HepG2 (cell line): ENCODE measurements around the gene JAGN1. TPM values are rescaled to one million over a fixed set of nuclear protein-coding genes. Genes with fewer than 3 reads are reported as not detected.

Experiments used
- ASH2L ChIP-seq: fragments of 300-600, 200-600 bp; sonication (generic); IDR thresholded peaks from 2 replicates; pipeline ENCODE4 v1.7.0; 2017; ENCODE audit warnings: low read depth, mild to moderate bottlenecking, moderate library complexity, mixed read lengths, low read length; ENCODE audit not compliant: insufficient read length
- BCL6 ChIP-seq: IDR thresholded peaks from 2 replicates; pipeline ENCODE4 v1.6.1; 2016; ENCODE audit warnings: missing genetic modification reagents, missing compliant biosample characterization
- CBFB ChIP-seq: sonication (generic); formaldehyde crosslinking; IDR thresholded peaks from 2 replicates; pipeline ENCODE4 v1.4.0; 2020; ENCODE audit warnings: missing genetic modification reagents
- FOXJ3 ChIP-seq: sonication (generic); formaldehyde crosslinking; IDR thresholded peaks from 2 replicates; pipeline ENCODE4 v1.4.0; 2020; ENCODE audit warnings: missing genetic modification reagents, mild to moderate bottlenecking, borderline replicate concordance
- GABPA ChIP-seq, 2 experiments: IDR thresholded peaks; 2 replicates each; pipeline ENCODE4 v1.6.1; 2011 to 2016; ENCODE audit warnings: low read depth in 2 of 2, low read length in 1 of 2, missing biosample characterization in 1 of 2, missing genetic modification characterization in 1 of 2
- JUNB ChIP-seq: sonication (generic); formaldehyde crosslinking; IDR thresholded peaks from 2 replicates; pipeline ENCODE4 v1.8.0; 2022; ENCODE audit warnings: missing genetic modification reagents, mild to moderate bottlenecking, borderline replicate concordance
- KLF11 ChIP-seq: IDR thresholded peaks from 2 replicates; pipeline ENCODE4 v1.6.1; 2016; ENCODE audit warnings: missing compliant biosample characterization
- PLRG1 ChIP-seq: fragments of 450-650 bp; conservative IDR thresholded peaks from 2 replicates; pipeline ENCODE4 v1.6.1; 2016
- POLR2G ChIP-seq: fragments of 200-400 bp; formaldehyde crosslinking; IDR thresholded peaks from 2 replicates; pipeline ENCODE4 v1.6.1; 2018; ENCODE audit warnings: mild to moderate bottlenecking, low read depth, low read length, moderate library complexity
- SRY ChIP-seq: sonication (generic); formaldehyde crosslinking; IDR thresholded peaks from 2 replicates; pipeline ENCODE4 v1.8.0; 2022; ENCODE audit warnings: mild to moderate bottlenecking, missing genetic modification reagents
- XBP1 ChIP-seq: sonication (generic); formaldehyde crosslinking; IDR thresholded peaks from 2 replicates; pipeline ENCODE4 v1.5.0; 2020; ENCODE audit warnings: missing genetic modification reagents
- ZBTB7B ChIP-seq: sonication (generic); formaldehyde crosslinking; IDR thresholded peaks from 2 replicates; pipeline ENCODE4 v1.4.0; 2020; ENCODE audit warnings: missing genetic modification reagents
- ZFP82 ChIP-seq: sonication (generic); formaldehyde crosslinking; IDR thresholded peaks from 2 replicates; pipeline ENCODE4 v1.5.1; 2020; ENCODE audit warnings: mild to moderate bottlenecking, missing genetic modification reagents, borderline replicate concordance
- ZNF292 ChIP-seq: sonication (generic); formaldehyde crosslinking; IDR thresholded peaks from 2 replicates; pipeline ENCODE4 v1.8.1; 2022; ENCODE audit warnings: mild to moderate bottlenecking, low read depth, missing genetic modification reagents, borderline replicate concordance
- ZNF619 ChIP-seq: sonication (generic); formaldehyde crosslinking; IDR thresholded peaks from 2 replicates; pipeline ENCODE4 v1.4.0; 2020; ENCODE audit warnings: mild to moderate bottlenecking, missing genetic modification reagents
- ZNF713 ChIP-seq: sonication (generic); formaldehyde crosslinking; IDR thresholded peaks from 2 replicates; pipeline ENCODE4 v1.4.0; 2020; ENCODE audit warnings: mild to moderate bottlenecking, missing genetic modification reagents
- ZNF737 ChIP-seq: sonication (generic); formaldehyde crosslinking; IDR thresholded peaks from 2 replicates; pipeline ENCODE4 v1.5.0; 2020; ENCODE audit warnings: missing genetic modification reagents, mild to moderate bottlenecking, borderline replicate concordance
- polyA plus RNA-seq, 8 experiments: library from polyadenylated mRNA; depleted of rRNA in 3 of 8; stranded (reverse) in 7 of 8; unstranded in 1 of 8; fragments of >200 nt; fragmentation: Illumina TruSeq in 4 of 8; extraction: Trizol in 4 of 8; gene quantifications; 2 replicates each; pipeline versions ENCODE4 v1.2.1 to v1.2.3, GENCODE V29; 2011 to 2016; ENCODE audit warnings: low read depth in 4 of 8, missing spikeins in 1 of 8, mixed read lengths in 1 of 8; ENCODE audit not compliant: insufficient read depth in 1 of 8
- total RNA-seq, 5 experiments: library from RNA; depleted of rRNA; stranded (reverse); fragments of >200 nt; fragmentation: Illumina TruSeq; extraction: Trizol; gene quantifications; 2 replicates each; pipeline ENCODE4 v1.2.3, GENCODE V29; 2016; ENCODE audit warnings: low read depth in 1 of 5
- TF ChIP-seq, protein P1 (sequence below): sonication (generic); formaldehyde crosslinking; IDR thresholded peaks from 2 replicates; pipeline ENCODE4 v1.4.0; 2020; ENCODE audit warnings: missing genetic modification reagents, mild to moderate bottlenecking, borderline replicate concordance
- TF ChIP-seq, protein P2 (sequence below): sonication (generic); formaldehyde crosslinking; IDR thresholded peaks from 2 replicates; pipeline ENCODE4 v1.5.0; 2020; ENCODE audit warnings: mild to moderate bottlenecking, missing genetic modification reagents
- TF ChIP-seq, protein P3 (sequence below): sonication (generic); formaldehyde crosslinking; IDR thresholded peaks from 2 replicates; pipeline ENCODE4 v1.4.0; 2020; ENCODE audit warnings: mild to moderate bottlenecking, missing genetic modification reagents

JAGN1 gene
- total and polyA plus RNA-seq, 2 of the 13 experiments (the other 11 are each of a cell fraction or from before 2014, with no cell fraction given) = 49.9 to 50.9 TPM

- TF ChIP-seq POLR2G (peak; percentile 87), ZNF619 (CRISPR knock-in tag) (0 out of 2 replicates have a peak, but pooled peaks have one; percentile 17), ZBTB7B (CRISPR knock-in tag) (no peak), PLRG1 (no peak), ZFP82 (no peak), KLF11 (peak; percentile 71; the same call in 1 of the 2 replicates), ZNF737 (CRISPR knock-in tag) (no peak), ASH2L (no peak), ZNF292 (CRISPR knock-in tag) (no peak), XBP1 (CRISPR knock-in tag) (0 out of 2 replicates have a peak, but pooled peaks have one; percentile 44), GABPA (IDR thresholded peaks at IDR 0.05; ENCODE audit: low read depth, low read length) (peak; percentile 16; the same call in 1 of the 2 replicates), GABPA (CRISPR knock-in tag; IDR thresholded peaks at IDR 0.05; ENCODE audit: low read depth) (peak; percentile 56), ZNF713 (CRISPR knock-in tag) (no peak), SRY (CRISPR knock-in tag) (no peak; the same call in 1 of the 2 replicates), BCL6 (CRISPR knock-in tag) (peak; percentile 19; the same call in 1 of the 2 replicates), CBFB (CRISPR knock-in tag) (peak; percentile 25; the same call in 1 of the 2 replicates), FOXJ3 (peak; percentile 9; the same call in 1 of the 2 replicates), JUNB (CRISPR knock-in tag) (no peak)
- TF ChIP-seq, protein P1, sequence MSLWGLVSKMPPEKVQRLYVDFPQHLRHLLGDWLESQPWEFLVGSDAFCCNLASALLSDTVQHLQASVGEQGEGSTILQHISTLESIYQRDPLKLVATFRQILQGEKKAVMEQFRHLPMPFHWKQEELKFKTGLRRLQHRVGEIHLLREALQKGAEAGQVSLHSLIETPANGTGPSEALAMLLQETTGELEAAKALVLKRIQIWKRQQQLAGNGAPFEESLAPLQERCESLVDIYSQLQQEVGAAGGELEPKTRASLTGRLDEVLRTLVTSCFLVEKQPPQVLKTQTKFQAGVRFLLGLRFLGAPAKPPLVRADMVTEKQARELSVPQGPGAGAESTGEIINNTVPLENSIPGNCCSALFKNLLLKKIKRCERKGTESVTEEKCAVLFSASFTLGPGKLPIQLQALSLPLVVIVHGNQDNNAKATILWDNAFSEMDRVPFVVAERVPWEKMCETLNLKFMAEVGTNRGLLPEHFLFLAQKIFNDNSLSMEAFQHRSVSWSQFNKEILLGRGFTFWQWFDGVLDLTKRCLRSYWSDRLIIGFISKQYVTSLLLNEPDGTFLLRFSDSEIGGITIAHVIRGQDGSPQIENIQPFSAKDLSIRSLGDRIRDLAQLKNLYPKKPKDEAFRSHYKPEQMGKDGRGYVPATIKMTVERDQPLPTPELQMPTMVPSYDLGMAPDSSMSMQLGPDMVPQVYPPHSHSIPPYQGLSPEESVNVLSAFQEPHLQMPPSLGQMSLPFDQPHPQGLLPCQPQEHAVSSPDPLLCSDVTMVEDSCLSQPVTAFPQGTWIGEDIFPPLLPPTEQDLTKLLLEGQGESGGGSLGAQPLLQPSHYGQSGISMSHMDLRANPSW = no peak
- TF ChIP-seq, protein P2, sequence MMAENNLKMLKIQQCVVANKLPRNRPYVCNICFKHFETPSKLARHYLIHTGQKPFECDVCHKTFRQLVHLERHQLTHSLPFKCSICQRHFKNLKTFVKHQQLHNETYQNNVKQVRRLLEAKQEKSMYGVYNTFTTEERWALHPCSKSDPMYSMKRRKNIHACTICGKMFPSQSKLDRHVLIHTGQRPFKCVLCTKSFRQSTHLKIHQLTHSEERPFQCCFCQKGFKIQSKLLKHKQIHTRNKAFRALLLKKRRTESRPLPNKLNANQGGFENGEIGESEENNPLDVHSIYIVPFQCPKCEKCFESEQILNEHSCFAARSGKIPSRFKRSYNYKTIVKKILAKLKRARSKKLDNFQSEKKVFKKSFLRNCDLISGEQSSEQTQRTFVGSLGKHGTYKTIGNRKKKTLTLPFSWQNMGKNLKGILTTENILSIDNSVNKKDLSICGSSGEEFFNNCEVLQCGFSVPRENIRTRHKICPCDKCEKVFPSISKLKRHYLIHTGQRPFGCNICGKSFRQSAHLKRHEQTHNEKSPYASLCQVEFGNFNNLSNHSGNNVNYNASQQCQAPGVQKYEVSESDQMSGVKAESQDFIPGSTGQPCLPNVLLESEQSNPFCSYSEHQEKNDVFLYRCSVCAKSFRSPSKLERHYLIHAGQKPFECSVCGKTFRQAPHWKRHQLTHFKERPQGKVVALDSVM (CRISPR knock-in tag) = no peak
- TF ChIP-seq, protein P3, sequence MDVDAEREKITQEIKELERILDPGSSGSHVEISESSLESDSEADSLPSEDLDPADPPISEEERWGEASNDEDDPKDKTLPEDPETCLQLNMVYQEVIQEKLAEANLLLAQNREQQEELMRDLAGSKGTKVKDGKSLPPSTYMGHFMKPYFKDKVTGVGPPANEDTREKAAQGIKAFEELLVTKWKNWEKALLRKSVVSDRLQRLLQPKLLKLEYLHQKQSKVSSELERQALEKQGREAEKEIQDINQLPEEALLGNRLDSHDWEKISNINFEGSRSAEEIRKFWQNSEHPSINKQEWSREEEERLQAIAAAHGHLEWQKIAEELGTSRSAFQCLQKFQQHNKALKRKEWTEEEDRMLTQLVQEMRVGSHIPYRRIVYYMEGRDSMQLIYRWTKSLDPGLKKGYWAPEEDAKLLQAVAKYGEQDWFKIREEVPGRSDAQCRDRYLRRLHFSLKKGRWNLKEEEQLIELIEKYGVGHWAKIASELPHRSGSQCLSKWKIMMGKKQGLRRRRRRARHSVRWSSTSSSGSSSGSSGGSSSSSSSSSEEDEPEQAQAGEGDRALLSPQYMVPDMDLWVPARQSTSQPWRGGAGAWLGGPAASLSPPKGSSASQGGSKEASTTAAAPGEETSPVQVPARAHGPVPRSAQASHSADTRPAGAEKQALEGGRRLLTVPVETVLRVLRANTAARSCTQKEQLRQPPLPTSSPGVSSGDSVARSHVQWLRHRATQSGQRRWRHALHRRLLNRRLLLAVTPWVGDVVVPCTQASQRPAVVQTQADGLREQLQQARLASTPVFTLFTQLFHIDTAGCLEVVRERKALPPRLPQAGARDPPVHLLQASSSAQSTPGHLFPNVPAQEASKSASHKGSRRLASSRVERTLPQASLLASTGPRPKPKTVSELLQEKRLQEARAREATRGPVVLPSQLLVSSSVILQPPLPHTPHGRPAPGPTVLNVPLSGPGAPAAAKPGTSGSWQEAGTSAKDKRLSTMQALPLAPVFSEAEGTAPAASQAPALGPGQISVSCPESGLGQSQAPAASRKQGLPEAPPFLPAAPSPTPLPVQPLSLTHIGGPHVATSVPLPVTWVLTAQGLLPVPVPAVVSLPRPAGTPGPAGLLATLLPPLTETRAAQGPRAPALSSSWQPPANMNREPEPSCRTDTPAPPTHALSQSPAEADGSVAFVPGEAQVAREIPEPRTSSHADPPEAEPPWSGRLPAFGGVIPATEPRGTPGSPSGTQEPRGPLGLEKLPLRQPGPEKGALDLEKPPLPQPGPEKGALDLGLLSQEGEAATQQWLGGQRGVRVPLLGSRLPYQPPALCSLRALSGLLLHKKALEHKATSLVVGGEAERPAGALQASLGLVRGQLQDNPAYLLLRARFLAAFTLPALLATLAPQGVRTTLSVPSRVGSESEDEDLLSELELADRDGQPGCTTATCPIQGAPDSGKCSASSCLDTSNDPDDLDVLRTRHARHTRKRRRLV = peak; percentile 49; the same call in 1 of the 2 replicates
These were observed 43.3 kb downstream of the JAGN1 start, which contains the start of gene CRELD1 (continued) for GRCh38 chr3:9933561-9934234.
